ENCODE data around the gene MCM8.

Gene MCM8

DNA sequence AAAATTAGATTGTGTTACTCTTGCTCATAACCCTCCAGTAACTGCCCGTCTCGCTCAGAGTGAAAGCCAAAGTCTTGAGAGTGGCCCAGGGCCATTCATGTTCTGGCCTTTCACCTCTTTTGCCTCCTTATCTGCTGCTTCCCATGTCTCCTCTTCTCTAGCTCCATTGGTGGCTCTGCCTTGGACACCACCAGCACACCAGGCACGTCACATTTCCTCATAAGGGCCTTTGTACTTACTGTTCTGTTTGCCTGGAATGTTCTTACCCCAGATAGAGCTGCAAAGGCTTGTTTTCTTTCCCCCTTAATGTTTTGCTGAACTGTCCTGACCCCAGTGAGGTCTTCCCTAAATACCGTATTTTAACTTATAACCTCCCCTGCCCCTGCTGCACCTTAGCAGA, 29.3 kb downstream of the MCM8 start:
- no peak for TF ChIP-seq CTCF (IDR thresholded peaks at IDR 0.05)
- H3K9me3 Mint-ChIP-seq, result no peaks in the 10 kb centered on the region
- H3K36me3 Mint-ChIP-seq (ENCODE audit: low read depth), result peaks cover 35% of the 10 kb centered on the region
- H3K27me3 Mint-ChIP-seq (ENCODE audit: low read depth, poor library complexity), result peaks cover 3% of the 10 kb centered on the region
- H3K27ac Mint-ChIP-seq, result peak overlapping the region; percentile 21
- no peak overlapping the region for H3K4me3 Mint-ChIP-seq
- DNase-seq, result no peak
- no peaks in the 10 kb centered on the region for H3K4me1 Mint-ChIP-seq

- Mint-ChIP-seq H3K4me1 (no peaks in the 10 kb centered on the region), H3K36me3 (ENCODE audit: low read depth) (peaks cover 29% of the 10 kb centered on the region), H3K9me3 (no peaks in the 10 kb centered on the region), H3K4me3 (no peak overlapping the region), H3K27me3 (ENCODE audit: low read depth, poor library complexity) (peaks cover 3% of the 10 kb centered on the region), H3K27ac (no peak overlapping the region)
- no peak for DNase-seq
- no peak for TF ChIP-seq CTCF (IDR thresholded peaks at IDR 0.05)
Measured at GRCh38 chr20:5980720-5981538, 30.5 kb downstream of the MCM8 start.

GRCh38 chr20:5987383-5987782, 36.9 kb downstream of the MCM8 start:
- Mint-ChIP-seq H3K4me3 (no peak overlapping the region), H3K27me3 (ENCODE audit: low read depth, poor library complexity) (no peaks in the 10 kb centered on the region), H3K4me1 (no peaks in the 10 kb centered on the region), H3K9me3 (no peaks in the 10 kb centered on the region), H3K27ac (no peak overlapping the region), H3K36me3 (ENCODE audit: low read depth) (peaks cover 40% of the 10 kb centered on the region)
- TF ChIP-seq CTCF (IDR thresholded peaks at IDR 0.05), result no peak
- no peak for DNase-seq

DNA sequence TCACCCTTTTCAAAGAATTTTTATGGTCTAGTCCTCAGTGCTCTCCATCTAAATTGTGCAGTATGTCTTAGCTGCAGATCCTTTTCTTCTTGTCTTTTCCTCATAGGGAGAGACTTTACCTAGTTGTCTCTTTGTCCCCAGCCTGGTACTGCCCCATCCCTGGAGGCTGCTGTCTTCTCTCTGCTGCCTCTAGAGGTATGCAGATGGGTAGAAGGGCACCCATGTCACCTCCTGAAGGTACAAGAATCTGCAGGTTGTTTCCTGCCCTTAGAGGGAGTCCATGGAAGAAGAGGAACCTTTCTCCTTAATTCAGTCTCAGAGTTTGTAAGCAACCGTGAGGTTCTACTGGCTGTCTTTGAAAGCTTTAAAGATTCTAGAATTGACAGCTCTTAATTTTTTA, 39.1 kb downstream of the MCM8 start:
- Mint-ChIP-seq H3K27ac (no peak overlapping the region), H3K36me3 (ENCODE audit: low read depth) (peaks cover 28% of the 10 kb centered on the region), H3K4me1 (no peaks in the 10 kb centered on the region), H3K4me3 (no peak overlapping the region), H3K27me3 (ENCODE audit: low read depth, poor library complexity) (no peaks in the 10 kb centered on the region), H3K9me3 (no peaks in the 10 kb centered on the region)
- TF ChIP-seq CTCF (IDR thresholded peaks at IDR 0.05), result no peak
- no peak for DNase-seq

GRCh38 chr20:5990946-5991345, 40.5 kb downstream of the MCM8 start:
- TF ChIP-seq CTCF (IDR thresholded peaks at IDR 0.05), result no peak
- DNase-seq, result no peak
- Mint-ChIP-seq H3K4me1 (no peaks in the 10 kb centered on the region), H3K36me3 (ENCODE audit: low read depth) (peaks cover 37% of the 10 kb centered on the region), H3K27ac (peak overlapping the region; percentile 20), H3K27me3 (ENCODE audit: low read depth, poor library complexity) (no peaks in the 10 kb centered on the region), H3K4me3 (no peak overlapping the region), H3K9me3 (no peaks in the 10 kb centered on the region)
